RKO (cell line): ENCODE data around the gene CSTPP1.

ENCODE experiments used
- DNase-seq: peaks from one replicate; pipeline ENCODE4 v3.0.0-alpha.2; 2016; ENCODE audit warnings: low spot score

The CSTPP1 gene

DNA sequence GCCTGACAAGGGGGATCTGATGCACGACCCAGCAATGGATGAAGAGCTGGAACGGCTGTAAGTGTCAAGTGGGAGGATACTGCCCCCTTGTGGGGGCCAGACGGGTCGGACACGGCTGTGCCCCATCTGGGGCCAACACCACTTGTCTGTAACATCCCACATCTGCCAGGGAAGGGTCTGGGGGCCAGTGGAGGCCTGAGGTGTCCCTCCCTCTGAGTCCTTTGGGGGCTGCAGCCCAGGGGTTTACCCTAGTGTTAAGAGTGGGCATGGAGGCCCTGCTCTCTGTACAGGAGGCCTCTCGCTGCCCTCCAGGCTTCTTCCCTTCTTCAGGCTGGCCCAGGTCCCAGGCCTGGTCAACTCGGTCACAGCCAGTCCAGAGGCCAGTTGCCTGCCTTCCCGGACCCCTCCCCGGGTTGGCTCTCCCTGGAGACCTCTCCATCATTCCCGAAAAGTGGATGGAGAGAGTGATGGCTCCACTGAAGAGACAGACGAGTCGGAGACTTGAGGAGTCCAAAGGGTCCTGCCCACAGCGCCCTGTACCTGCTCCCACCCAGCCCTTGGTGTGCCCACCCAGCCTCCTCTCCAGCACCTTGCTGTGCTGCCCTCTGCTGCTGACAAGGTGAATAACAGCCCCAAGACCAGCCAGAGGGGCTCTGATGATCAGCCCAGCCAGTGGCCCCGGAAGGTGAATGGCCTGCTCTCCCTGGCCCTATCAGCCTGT lies 224.7 kb downstream of the CSTPP1 start:
- DNase-seq: peak; percentile 65

GRCh38 chr11:47161890-47162289 lies 225.3 kb downstream of the CSTPP1 start:
- DNase-seq: no peak

DNA sequence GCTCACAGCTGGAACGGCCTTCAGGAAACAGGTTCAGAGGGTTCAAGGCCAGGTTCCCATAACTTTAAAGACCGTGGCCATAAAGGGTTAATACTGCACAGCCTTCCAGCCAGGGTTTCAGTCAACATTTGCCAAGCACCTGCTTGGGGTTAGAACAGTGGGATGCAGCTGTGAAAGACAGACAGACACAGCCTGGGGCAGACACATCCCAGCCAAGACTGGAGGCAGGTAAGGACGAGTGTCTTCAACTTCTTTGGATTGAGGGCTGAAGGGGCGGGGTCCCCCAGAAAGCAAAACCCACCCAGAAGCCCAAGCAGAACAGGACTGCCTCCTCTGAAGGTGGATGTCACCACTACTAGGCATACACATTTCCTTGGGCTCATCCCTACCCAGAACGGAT lies 225.9 kb downstream of the CSTPP1 start:
- DNase-seq: no peak

- no peak for DNase-seq
These were observed 226.6 kb downstream of the CSTPP1 start for GRCh38 chr11:47163193-47163592.

DNA sequence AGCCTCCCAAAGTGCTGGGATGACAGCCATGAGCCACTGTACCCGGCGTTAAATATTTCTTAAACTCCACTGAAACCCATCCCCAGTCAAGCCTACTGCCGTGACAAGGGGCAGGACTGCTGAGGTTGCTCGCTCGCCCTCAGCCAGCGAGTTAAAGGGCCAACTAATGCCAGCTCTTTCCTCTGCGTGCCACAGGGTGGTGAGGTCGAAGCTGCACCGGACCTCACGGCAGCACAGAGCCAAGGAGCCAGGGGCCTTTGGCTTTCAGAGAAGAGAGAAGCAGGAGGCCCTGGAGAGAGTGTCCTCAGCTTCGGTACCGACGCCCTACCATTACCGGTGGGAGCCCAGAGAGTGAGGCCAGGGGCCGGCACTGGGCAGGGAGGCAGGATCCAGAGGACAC lies 227.3 kb downstream of the CSTPP1 start:
- DNase-seq: no peak

- no peak for DNase-seq
These were observed 227.8 kb downstream of the CSTPP1 start for GRCh38 chr11:47164321-47164720.

DNA sequence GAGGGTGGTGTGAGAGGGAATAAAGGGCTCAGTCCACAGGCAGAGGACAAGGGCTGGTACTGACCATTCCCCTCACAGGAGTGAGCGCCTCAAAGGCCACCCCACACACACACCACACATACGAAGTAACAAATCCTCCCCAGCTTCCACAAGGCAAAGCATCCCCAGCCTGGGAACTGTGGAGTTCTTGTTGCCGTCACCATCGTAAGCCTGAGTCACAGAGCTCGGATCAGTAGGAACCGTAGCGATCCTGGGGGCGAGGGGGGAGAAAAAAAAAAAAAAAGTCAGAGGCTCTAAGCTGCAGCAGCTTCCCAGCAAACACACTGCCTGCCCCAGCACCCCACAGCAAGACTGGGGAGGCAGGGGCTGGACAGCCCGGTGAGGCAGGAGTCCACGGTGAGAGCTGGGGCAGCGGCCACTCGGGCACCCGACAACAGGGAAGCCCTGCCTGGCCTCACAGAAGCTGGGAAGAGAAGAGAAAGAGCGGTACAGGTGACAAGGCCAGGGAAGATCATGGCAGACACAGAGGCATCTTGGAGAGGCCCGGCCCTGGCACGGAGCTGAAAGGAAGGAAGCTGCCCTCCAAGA lies 228.8 kb downstream of the CSTPP1 start:
- no peak for DNase-seq

DNA sequence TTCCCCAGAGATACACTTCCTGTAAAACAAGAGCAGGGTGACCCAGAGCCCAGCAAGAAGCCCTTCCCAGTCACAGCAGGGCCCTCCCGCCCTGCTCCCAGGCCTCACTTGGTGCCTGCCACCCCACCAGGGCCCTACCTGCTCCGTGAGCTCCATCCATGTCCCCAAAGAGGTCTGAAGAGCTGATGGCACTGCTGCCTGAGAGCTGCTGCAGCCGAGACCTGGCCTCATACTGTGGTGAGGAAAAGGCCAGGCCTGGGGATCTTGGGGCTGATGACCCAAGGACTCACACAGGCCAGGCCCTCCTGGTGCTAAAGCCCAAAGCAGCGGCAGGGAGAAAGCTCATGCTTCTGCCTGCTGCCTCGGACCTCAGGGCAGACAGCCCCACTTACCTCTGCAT lies 229.8 kb downstream of the CSTPP1 start:
- DNase-seq: no peak

DNA sequence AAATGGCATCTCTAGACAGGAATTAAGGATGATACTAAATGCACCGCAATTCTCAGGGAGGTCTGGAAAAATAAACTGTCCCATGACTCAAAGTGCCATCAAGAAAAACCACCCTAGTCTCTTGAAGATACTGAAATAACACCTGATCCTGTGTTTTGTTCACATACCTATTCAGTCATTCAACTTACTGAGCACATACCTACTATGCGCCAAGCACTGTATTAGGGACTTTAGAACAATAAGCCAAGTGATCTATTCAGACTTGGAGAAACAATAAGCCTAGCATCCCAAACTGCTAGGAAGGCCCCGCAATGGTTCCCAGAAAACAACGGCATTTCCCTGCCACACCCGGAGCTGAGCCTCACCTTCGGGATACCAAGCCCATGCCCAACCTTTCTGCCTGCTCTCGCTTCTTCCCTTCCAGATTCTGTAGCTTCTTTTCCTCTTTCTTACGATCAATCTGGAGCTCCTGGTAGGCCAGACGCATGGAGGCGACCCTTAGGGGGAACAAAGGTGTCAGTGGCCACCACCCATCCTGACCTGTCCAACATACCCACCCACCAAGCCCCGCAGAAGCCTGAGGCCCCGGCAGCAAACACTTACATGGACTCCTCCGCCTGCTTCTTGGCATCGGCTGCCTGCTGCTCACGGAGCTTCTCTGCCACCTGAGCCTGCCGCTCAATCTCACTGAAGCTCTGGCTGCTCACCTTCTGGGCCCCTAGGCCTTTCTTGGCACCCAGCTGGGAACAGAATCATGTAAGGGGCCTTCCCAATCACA lies 234.7 kb downstream of the CSTPP1 start:
- no peak for DNase-seq

- no peak for DNase-seq
These were observed 235.3 kb downstream of the CSTPP1 start for GRCh38 chr11:47171856-47172255.

GRCh38 chr11:47172740-47173336 lies 236.3 kb downstream of the CSTPP1 start:
- DNase-seq: no peak

GRCh38 chr11:47175746-47176327 lies 239.3 kb downstream of the CSTPP1 start:
- peak; percentile 49 for DNase-seq

DNA sequence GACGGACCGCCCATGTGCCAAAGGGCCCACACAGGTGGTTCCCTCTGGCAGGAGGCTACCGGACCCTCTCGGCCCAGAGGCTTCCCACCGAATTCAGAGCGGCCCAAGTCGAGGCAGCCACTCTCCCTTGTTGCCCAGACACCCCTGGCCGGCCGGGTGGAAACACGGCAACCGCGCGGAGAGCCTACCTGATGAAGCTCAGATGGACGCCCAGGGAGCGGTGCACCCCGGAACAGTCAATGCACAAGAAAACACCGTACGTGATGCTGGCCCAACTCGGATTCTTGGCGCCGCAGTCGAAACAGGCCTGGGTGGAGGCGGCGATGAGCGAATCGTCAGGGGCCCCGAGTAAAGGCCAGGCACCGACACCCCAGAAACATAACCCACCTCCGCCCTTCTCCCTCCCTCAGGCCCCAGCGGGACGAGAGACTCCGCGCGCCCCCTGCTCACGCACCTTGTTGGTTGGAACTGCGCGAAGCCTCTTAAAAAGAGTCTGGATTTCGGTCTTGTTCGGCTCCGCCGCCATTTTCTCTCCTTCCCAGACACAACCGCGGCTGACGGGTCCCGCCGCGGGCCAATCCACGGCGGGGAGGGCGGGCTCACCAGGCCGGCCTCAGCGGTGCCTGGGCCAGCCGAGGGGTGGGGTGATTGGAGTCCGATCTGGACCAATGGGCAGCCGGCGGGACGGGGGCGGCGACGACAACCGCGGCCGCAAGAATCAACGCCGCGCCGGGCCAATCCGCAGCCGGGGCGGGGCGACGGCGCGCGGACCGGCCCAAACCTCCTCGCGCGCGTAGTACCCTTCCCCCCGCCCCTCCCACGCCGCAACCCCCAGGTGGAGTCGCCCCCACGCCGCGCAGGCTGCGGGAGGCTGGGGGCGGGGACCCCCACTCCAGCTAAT lies 240.0 kb downstream of the CSTPP1 start, which contains the start of gene ARFGAP2:
Gene ARFGAP2 (minus strand): TSS at position 552 of the 901 bp plus-strand sequence. CDS start 26 bp downstream, at position 526.
- DNase-seq: peak; percentile 92

- peak; percentile 90 for DNase-seq
These were observed 240.8 kb downstream of the CSTPP1 start for GRCh38 chr11:47177229-47177845.

GRCh38 chr11:47177846-47178245 lies 241.3 kb downstream of the CSTPP1 start:
- no peak for DNase-seq

DNA sequence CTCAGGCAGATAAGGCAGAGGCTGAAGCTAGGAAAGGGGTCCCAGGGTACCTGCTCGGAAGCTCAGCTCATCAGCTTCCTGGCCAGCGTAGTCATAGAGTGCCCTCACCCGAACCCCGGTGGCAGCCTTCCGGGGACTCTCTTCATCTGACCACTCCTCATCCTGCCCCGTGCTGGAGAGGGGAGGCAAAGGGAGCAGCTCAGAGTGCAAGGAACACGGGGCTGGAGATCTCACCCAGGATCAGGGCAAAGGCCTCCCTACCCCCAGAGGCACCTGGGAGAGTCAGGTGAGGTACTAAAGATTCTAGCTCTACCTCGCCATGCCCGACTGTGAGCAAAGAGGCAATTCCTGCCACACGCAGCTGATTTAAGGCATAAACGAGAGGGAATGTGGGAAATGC lies 241.8 kb downstream of the CSTPP1 start:
- DNase-seq: no peak

DNA sequence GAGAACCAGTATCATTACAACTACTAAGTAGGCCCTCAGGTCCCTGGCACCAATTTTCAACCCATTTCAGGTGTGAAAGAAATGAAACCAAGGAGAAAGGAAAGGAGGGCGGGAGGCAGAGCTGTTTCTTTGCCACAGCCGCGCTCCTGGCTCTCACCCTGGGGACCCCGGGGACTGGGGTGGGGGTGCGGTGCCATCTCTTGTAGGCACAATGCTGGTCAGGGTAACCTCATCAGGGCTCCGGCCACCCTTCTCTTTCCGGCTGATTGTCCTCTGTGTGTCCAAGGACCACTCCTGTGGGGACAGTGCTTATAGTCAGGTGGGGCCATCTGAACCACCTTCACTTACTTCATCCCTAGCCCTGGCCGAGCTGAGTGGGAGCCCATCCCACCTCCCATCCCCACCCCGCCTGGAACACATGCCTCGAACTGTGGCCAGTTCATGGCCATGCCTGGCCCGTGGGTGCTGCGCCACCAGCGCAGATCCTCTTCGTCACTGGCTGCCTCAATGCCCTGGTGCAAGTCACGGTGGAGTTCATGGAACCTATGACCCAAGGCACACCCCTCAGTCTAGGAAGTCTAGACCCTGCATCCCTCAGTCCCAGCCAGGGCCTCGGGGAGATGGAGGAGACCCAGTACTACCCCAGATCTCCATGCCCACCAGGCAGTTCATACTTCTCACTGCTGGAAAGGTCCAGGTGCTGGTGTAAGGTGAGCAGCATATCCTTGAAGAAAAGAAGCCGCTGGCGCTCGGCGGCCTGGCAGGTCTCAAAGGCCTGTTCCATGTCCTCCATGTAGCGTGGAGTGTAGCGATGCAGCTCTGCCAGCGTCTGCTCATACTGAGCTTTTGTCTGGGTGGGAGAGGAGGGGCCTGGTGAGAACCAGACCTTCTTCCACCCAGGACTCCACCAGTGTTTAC lies 242.4 kb downstream of the CSTPP1 start:
- DNase-seq: no peak

- DNase-seq: peak; percentile 65
These were observed 243.1 kb downstream of the CSTPP1 start for GRCh38 chr11:47179655-47179991.

GRCh38 chr11:47180006-47180787 lies 243.6 kb downstream of the CSTPP1 start:
- DNase-seq: no peak
